Activated T-helper 1 cell treated with Interleukin-2 at 50 U/mL for 16 hours (primary cell): ENCODE results near the gene CHRNG.

Experiments
- DNase-seq: peaks from one replicate; pipeline ENCODE4 v3.0.0-alpha.2; 2020; ENCODE audit warnings: low read depth

Gene CHRNG

GRCh38 chr2:232576995-232577394 lies 37.5 kb downstream of the CHRNG start:
- DNase-seq, result no peak

- no peak for DNase-seq
Measured at GRCh38 chr2:232577841-232578240, 38.3 kb downstream of the CHRNG start.

GRCh38 chr2:232578626-232579025 lies 39.1 kb downstream of the CHRNG start:
- no peak for DNase-seq

- no peak for DNase-seq
Measured at GRCh38 chr2:232580648-232580981, 41.1 kb downstream of the CHRNG start.

- no peak for DNase-seq
Measured at GRCh38 chr2:232581725-232582124, 42.2 kb downstream of the CHRNG start.

GRCh38 chr2:232584238-232584637 lies 44.7 kb downstream of the CHRNG start:
- DNase-seq, result no peak

GRCh38 chr2:232586943-232587505 lies 47.5 kb downstream of the CHRNG start:
- no peak for DNase-seq

- no peak for DNase-seq
Measured at GRCh38 chr2:232587512-232587911, 48.0 kb downstream of the CHRNG start.

GRCh38 chr2:232588031-232588430 lies 48.5 kb downstream of the CHRNG start:
- no peak for DNase-seq

GRCh38 chr2:232588680-232589585 lies 49.4 kb downstream of the CHRNG start:
- no peak for DNase-seq

GRCh38 chr2:232592772-232593395 lies 53.4 kb downstream of the CHRNG start:
- DNase-seq, result no peak

- no peak for DNase-seq
Measured at GRCh38 chr2:232593982-232594381, 54.5 kb downstream of the CHRNG start.
